Parathyroid adenoma (tissue), 2 donors: ENCODE data around the gene ST6GALNAC3.

Source experiments
- H2AFZ ChIP-seq: fragments of 300-600 bp; sonication (generic); one replicate; pipeline ENCODE4 v1.7.0; 2017; ENCODE audit warnings: antibody characterized with exemption, mild to moderate bottlenecking
- H3K27ac ChIP-seq: fragments of 300-600 bp; sonication (generic); one replicate; pipeline ENCODE4 v1.7.0; 2017
- H3K27me3 ChIP-seq: fragments of 300-600 bp; sonication (generic); one replicate; pipeline ENCODE4 v1.7.0; 2017; ENCODE audit warnings: low read length; ENCODE audit not compliant: control insufficient read depth, insufficient read depth
- H3K36me3 ChIP-seq: fragments of 300-600 bp; sonication (generic); one replicate; pipeline ENCODE4 v1.7.0; 2017; ENCODE audit warnings: low read length; ENCODE audit not compliant: control insufficient read depth, insufficient read depth
- H3K4me1 ChIP-seq: fragments of 300-600 bp; sonication (generic); one replicate; pipeline ENCODE4 v1.7.0; 2017; ENCODE audit warnings: control low read depth
- H3K4me2 ChIP-seq: fragments of 300-600 bp; sonication (generic); one replicate; pipeline ENCODE4 v1.7.0; 2017; ENCODE audit warnings: low read length
- H3K4me3 ChIP-seq: fragments of 300-600 bp; sonication (generic); one replicate; pipeline ENCODE4 v1.7.0; 2017; ENCODE audit warnings: low read depth, low read length
- H3K79me2 ChIP-seq: fragments of 300-600 bp; sonication (generic); one replicate; pipeline ENCODE4 v1.7.0; 2017; ENCODE audit warnings: control low read depth
- H3K9ac ChIP-seq: fragments of 300-600 bp; sonication (generic); one replicate; pipeline ENCODE4 v1.7.0; 2017; ENCODE audit warnings: mild to moderate bottlenecking
- H3K9me3 ChIP-seq: fragments of 300-600 bp; sonication (generic); one replicate; pipeline ENCODE4 v1.7.0; 2017; ENCODE audit warnings: low read length; ENCODE audit not compliant: control insufficient read depth
- TF ChIP-seq, protein P1 (sequence below): fragments of 300-600 bp; sonication (generic); IDR thresholded peaks from one replicate; pipeline ENCODE4 v1.7.0; 2017; ENCODE audit warnings: antibody characterized with exemption, mild to moderate bottlenecking
- donor health status: primary hyperparathyroidism.

The ST6GALNAC3 gene

DNA sequence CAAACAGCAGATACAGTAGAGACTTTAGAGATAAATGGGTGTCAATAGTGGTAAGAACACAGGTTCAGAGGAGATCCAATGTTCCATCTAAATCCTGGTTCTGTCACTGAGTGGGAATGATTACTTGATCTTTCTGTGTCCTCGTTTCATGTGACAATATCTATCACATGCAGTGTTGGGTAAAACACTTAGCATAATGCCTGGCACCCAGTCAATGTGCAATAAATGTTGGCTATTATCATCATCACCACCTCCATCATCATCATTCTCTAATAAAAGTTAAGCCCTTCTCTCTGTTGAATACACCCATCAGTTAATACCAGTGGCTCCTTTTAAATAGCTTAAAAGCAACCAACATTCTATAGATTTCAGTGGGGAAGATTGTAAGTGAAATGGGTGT is 184.7 kb downstream of the ST6GALNAC3 start:
- H3K4me1 ChIP-seq: no peaks in the 10 kb centered on the region
- no peak overlapping the region for H3K27ac ChIP-seq
- H3K79me2 ChIP-seq: no peaks in the 10 kb centered on the region
- H2AFZ ChIP-seq: no peak overlapping the region
- no peaks in the 10 kb centered on the region for H3K27me3 ChIP-seq
- no peak overlapping the region for H3K9ac ChIP-seq
- no peaks in the 10 kb centered on the region for H3K36me3 ChIP-seq
- H3K9me3 ChIP-seq: no peaks in the 10 kb centered on the region
- TF ChIP-seq, protein P1, sequence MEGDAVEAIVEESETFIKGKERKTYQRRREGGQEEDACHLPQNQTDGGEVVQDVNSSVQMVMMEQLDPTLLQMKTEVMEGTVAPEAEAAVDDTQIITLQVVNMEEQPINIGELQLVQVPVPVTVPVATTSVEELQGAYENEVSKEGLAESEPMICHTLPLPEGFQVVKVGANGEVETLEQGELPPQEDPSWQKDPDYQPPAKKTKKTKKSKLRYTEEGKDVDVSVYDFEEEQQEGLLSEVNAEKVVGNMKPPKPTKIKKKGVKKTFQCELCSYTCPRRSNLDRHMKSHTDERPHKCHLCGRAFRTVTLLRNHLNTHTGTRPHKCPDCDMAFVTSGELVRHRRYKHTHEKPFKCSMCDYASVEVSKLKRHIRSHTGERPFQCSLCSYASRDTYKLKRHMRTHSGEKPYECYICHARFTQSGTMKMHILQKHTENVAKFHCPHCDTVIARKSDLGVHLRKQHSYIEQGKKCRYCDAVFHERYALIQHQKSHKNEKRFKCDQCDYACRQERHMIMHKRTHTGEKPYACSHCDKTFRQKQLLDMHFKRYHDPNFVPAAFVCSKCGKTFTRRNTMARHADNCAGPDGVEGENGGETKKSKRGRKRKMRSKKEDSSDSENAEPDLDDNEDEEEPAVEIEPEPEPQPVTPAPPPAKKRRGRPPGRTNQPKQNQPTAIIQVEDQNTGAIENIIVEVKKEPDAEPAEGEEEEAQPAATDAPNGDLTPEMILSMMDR: no peak
- H3K4me3 ChIP-seq: no peak overlapping the region
- no peak overlapping the region for H3K4me2 ChIP-seq

DNA sequence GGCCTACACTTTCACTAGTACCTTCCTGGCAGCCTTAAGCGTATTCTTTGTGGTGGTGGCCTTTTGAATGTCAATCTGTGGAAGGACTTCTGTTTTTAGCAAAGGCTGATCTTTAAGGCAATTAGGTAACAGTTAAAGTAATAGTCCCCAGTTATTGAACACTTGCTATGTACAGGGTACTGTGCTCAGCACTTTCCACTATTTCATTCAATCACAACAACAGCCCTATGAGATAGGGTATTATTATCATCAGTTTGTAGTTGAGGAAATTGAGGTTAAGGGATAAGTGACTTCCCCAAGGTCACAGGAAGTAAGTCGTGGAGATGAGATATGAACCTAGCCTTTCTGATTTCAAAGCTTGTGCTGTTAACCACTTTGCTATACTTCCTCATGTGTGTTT is 185.7 kb downstream of the ST6GALNAC3 start:
- no peak overlapping the region for H2AFZ ChIP-seq
- H3K36me3 ChIP-seq: no peaks in the 10 kb centered on the region
- H3K79me2 ChIP-seq: no peaks in the 10 kb centered on the region
- H3K27ac ChIP-seq: no peak overlapping the region
- H3K9me3 ChIP-seq: no peaks in the 10 kb centered on the region
- H3K9ac ChIP-seq: no peak overlapping the region
- TF ChIP-seq, protein P1: no peak
- H3K4me1 ChIP-seq: no peaks in the 10 kb centered on the region
- no peak overlapping the region for H3K4me3 ChIP-seq
- no peak overlapping the region for H3K4me2 ChIP-seq
- no peaks in the 10 kb centered on the region for H3K27me3 ChIP-seq

DNA sequence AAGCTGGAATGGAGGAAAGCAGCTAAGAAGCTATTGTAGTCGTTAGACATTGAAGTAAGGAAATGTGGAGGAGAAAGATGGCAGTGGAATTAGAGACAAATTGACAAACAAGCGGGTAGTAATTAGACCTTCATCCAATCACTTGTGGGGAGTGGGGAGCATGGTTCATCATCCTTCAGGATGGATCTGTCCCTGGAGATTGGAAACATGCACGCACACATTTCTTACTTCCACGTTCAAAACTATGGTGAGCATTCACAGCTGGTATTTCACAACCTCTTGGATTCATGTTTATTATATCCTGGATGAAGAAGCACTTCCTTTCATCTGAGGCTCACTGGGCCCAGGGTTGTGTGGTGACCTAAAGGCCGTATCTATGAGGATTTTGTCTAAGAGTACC is 188.1 kb downstream of the ST6GALNAC3 start:
- Histone ChIP-seq H3K79me2 (no peaks in the 10 kb centered on the region), H3K9ac (no peak overlapping the region), H3K27me3 (no peaks in the 10 kb centered on the region), H3K9me3 (no peaks in the 10 kb centered on the region), H3K4me1 (no peaks in the 10 kb centered on the region), H3K27ac (no peak overlapping the region), H3K4me2 (no peak overlapping the region), H3K36me3 (no peaks in the 10 kb centered on the region), H2AFZ (no peak overlapping the region), H3K4me3 (no peak overlapping the region)
- TF ChIP-seq, protein P1: no peak

DNA sequence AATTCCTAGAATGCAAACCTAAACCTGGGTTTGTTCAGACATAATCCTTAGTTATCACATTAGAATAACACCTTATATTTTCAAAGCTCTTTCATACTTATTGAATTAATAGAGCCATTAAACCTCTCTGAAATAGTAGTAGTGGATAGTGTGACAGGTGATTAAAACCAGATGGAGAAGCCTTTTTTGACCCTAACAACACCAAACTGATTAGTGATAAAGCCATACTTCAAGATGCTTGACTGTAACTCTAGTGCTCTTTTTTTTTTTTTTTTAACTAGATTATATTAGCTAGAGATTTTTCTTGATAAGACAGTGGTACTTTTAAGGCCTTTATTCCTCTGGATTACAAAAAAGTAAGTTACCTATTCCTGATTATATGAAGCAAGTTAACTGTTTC is 190.1 kb downstream of the ST6GALNAC3 start:
- Histone ChIP-seq H3K4me3 (no peak overlapping the region), H3K9me3 (no peaks in the 10 kb centered on the region), H3K9ac (no peak overlapping the region), H3K36me3 (no peaks in the 10 kb centered on the region), H3K79me2 (no peaks in the 10 kb centered on the region), H3K27me3 (no peaks in the 10 kb centered on the region), H2AFZ (no peak overlapping the region), H3K4me2 (no peak overlapping the region), H3K27ac (no peak overlapping the region), H3K4me1 (peaks cover 15% of the 10 kb centered on the region)
- TF ChIP-seq, protein P1: no peak

DNA sequence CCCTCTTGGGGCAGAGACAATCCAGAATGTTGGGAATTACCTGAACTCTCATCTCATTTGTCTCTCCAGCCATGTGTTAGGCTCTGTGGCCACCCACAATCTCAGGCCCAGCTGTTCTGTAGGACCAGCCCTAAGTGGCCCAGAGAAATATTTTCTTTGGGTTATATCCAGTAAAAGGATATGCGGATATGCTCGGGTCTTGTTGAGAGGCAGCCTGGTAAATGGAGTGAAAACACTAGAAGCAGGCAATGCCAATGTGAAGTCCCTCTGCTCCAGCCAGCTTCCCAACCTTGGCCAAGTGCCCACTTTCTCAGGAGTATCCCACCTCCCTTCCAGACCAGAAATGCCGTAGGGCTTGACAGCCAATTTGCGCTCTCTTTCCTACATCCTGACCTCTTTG is 192.2 kb downstream of the ST6GALNAC3 start:
- no peak overlapping the region for H3K9ac ChIP-seq
- no peak overlapping the region for H2AFZ ChIP-seq
- H3K4me1 ChIP-seq: peaks cover 27% of the 10 kb centered on the region
- H3K27ac ChIP-seq: no peak overlapping the region
- no peaks in the 10 kb centered on the region for H3K79me2 ChIP-seq
- TF ChIP-seq, protein P1: no peak
- H3K4me3 ChIP-seq: no peak overlapping the region
- no peaks in the 10 kb centered on the region for H3K27me3 ChIP-seq
- no peaks in the 10 kb centered on the region for H3K36me3 ChIP-seq
- no peak overlapping the region for H3K4me2 ChIP-seq
- no peaks in the 10 kb centered on the region for H3K9me3 ChIP-seq
